Heart right ventricle (tissue), 16 donors: ENCODE results near the gene KRT76. TPM values are rescaled to one million over a fixed set of nuclear protein-coding genes. Genes with fewer than 3 reads are reported as not detected.

Experiments used
- ATAC-seq, 8 donors: fragments of 200-7000 bp; cut with Tn5 transposase; one replicate each; pipeline ENCODE4 v1.9.1; 2020; ENCODE audit warnings: mild to moderate bottlenecking in 8 of 8, moderate library complexity in 8 of 8, moderate number of reproducible peaks in 1 of 8
- DNase-seq, 2 donors: peaks; one replicate each; pipeline ENCODE4 v3.0.0-alpha.2; 2020
- H3K27ac ChIP-seq, 10 donors: fragments of 200-600 bp; sonication (generic) in 2 of 10; one replicate each; pipeline versions ENCODE4 v1.5.0 to v1.8.0; 2020 to 2022; ENCODE audit warnings: mild to moderate bottlenecking in 3 of 10
- H3K27me3 ChIP-seq, 7 donors: fragments of 200-600 bp; one replicate each; pipeline ENCODE4 v1.8.0; 2021 to 2022; ENCODE audit warnings: mild to moderate bottlenecking in 2 of 7
- H3K36me3 ChIP-seq, 9 donors: fragments of 200-600 bp; sonication (generic) in 1 of 9; one replicate each; pipeline versions ENCODE4 v1.5.0 to v1.8.0; 2020 to 2022; ENCODE audit warnings: mild to moderate bottlenecking in 2 of 9
- H3K4me1 ChIP-seq, 9 donors: fragments of 200-600 bp; sonication (generic) in 1 of 9; one replicate each; pipeline versions ENCODE4 v1.5.0 to v1.8.0; 2020 to 2022; ENCODE audit warnings: mild to moderate bottlenecking in 4 of 9
- H3K4me3 ChIP-seq, 10 donors: fragments of 200-600 bp; sonication (generic) in 2 of 10; one replicate each; pipeline versions ENCODE4 v1.5.0 to v1.8.0; 2020 to 2022; ENCODE audit warnings: mild to moderate bottlenecking in 7 of 10, moderate library complexity in 2 of 10
- H3K9me3 ChIP-seq, 11 donors: fragments of 200-600 bp in 10 of 11; sonication (generic) in 2 of 11; one replicate each; pipeline versions ENCODE4 v1.5.0 to v1.8.0; 2013 to 2022; ENCODE audit warnings: mild to moderate bottlenecking in 2 of 11, control low read depth in 1 of 11, moderate library complexity in 1 of 11
- WGBS, 2 donors: extraction: QIAGEN DNeasy Blood & Tissue Kit; methylation state at CpG; one replicate each; pipeline ENCODE4 v1.1.7; 2013; ENCODE audit warnings: inconsistent platforms in 1 of 2; 5-methylcytosine and 5-hydroxymethylcytosine counted together
- intact Hi-C, 10 donors: fragments of 100-400 bp; cut with DNase I; formaldehyde crosslinking; loops; one replicate each; pipeline versions ENCODE4 v1.11.1 to v1.14.2; 2022
- polyA plus RNA-seq, 2 donors: library from polyadenylated mRNA; stranded (reverse); fragments of 200-250 nt; gene quantifications; one replicate each; pipeline ENCODE4 v1.2.3, GENCODE V29; 2013
- total RNA-seq, 10 donors: library from RNA; stranded (reverse); fragmentation: NEBNext Ultra II Directional in 3 of 10; extraction: Animal tissue kit (Norgen Biotek cat#: 25700) in 3 of 10; gene quantifications; one replicate each; pipeline versions ENCODE4 v1.2.1 to v1.2.4, GENCODE V29; 2021 to 2023
- TF ChIP-seq, protein P1 (sequence below), 9 donors: fragments of 200-600 bp; sonication (generic) in 2 of 9; IDR thresholded peaks; one replicate each; pipeline versions ENCODE4 v1.5.0 to v1.8.0; 2021 to 2022; ENCODE audit warnings: antibody characterized with exemption in 9 of 9, mild to moderate bottlenecking in 5 of 9, moderate library complexity in 1 of 9
- donor health status: Arrhythmogenic right ventricular cardiomyopathy.
- donor health status: ischemic (EF 13 %, LVEDD 7.1; RV severe dilation, severe dysfunction).
- donor health status: healthy with polysubstance abuse.
- donor health status: DM: no; HTN: yes; CAD: no.
- donor health status: DM: no; HTN: no; CAD: no.
- donor health status: ischemic (EF 25% LVEDD 6.9; RV normal size, moderate dysfunction).
- donor health status: ischemic (EF 25% LVEDD 5.7; RV mildly dilated, moderate dysfunction).
- donor health status: healthy.
- donor health status: DM: yes; HTN: yes; CAD: no.
- donor health status: Ischemic cardiomyopathy.
- donor health status: ischemic (EF 35%, LVEDD 5.7; RV mildly dilated, moderate dysfunction).
- donor health status: nonischemic (EF 11% LVEDD 7.7; RV severe dilation, severe dysfunction).
- donor health status: DM: yes; HTN: yes; CAD: no.
- donor health status: PGD.
- donor health status: ischemic (EF 29% LVEDD 5.4; RV normal size, mild dysfunction).
- donor health status: nonischemic (EF 23%, LVEDD 6.1; RV moderate dilation, normal function).

The KRT76 gene
- total and polyA plus RNA-seq, 12 donors = not detected

DNA sequence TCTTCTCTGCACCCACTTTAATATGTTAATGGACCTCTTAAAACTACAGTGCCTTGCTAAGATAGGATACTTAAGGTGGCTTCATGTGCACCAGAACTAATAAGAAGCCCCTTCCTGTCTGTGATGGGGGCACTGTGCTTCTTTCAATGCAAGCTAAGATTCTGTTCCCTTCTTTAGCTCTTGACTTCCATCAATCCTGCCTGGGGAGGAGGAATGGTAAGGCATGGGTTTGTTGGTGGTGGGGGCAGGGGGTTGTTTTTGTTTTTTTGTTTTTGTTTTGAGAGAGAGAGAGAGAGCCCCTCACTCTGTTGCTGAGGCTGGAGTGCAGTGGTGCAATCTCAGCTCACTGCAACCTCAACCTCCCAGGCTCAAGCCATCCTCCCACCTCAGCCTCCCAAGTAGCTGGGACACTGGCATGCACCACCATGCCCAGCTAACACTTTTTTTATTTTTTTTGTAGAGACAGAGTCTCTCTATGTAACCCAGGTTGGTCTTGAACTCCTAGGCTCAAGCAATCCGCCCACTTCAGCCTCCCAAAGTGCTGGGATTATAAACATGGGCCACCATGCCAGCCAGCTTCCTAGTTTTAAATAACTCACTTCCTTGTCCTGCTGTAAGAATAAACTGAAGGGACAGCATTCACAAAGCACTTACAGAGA lies 23.2 kb upstream of the KRT76 start:
- intact Hi-C loops = no loop called here
- no peaks in the 10 kb centered on the region for H3K4me1 ChIP-seq
- 69 to 80% methylated on average over 1 of the region's 1 CpG for WGBS, 2 donors

DNA sequence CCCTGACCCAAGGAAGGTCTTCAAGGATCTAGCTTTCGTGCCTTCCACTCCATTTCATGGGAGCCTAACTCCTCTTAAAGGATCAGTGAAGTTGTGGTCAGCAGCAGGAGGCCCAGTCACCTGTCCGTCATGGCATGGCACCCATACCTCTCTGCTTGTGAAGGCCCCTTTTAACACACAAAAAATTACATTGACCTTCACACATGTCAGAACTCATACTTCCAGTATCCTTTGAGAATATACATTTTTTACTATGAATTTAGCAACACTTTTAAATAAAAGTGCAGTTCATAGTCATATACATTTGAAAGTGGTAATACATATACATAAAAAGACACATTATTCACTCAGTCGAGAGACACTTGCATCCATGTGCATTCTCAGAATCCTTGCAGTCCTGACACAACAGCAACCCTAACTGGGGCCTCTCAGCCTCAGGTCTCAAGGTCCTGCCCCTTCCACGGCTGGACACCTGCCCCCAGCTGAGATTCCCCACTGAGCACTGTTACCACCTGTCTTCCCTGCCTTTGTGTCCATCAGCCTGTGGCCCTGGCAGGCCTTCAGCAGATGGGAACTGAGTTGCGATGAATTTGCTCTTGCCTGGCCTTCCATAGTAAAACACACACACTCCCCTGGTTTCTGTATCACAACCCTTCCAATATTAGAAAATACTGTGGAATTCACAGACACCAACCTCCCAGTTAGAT lies 22.5 kb upstream of the KRT76 start:
- no peak overlapping the region for H3K4me3 ChIP-seq
- TF ChIP-seq, protein P1, sequence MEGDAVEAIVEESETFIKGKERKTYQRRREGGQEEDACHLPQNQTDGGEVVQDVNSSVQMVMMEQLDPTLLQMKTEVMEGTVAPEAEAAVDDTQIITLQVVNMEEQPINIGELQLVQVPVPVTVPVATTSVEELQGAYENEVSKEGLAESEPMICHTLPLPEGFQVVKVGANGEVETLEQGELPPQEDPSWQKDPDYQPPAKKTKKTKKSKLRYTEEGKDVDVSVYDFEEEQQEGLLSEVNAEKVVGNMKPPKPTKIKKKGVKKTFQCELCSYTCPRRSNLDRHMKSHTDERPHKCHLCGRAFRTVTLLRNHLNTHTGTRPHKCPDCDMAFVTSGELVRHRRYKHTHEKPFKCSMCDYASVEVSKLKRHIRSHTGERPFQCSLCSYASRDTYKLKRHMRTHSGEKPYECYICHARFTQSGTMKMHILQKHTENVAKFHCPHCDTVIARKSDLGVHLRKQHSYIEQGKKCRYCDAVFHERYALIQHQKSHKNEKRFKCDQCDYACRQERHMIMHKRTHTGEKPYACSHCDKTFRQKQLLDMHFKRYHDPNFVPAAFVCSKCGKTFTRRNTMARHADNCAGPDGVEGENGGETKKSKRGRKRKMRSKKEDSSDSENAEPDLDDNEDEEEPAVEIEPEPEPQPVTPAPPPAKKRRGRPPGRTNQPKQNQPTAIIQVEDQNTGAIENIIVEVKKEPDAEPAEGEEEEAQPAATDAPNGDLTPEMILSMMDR (IDR thresholded peaks at IDR 0.05) = no peak
- no peaks in the 10 kb centered on the region for H3K9me3 ChIP-seq
- WGBS, 2 donors = 76 to 81% methylated on average over 5 of the region's 5 CpGs
- no peak for ATAC-seq
- intact Hi-C loops = no loop called here
- no peak for DNase-seq
- H3K4me1 ChIP-seq = no peaks in the 10 kb centered on the region
- H3K36me3 ChIP-seq = no peaks in the 10 kb centered on the region
- no peak overlapping the region for H3K27ac ChIP-seq
- H3K27me3 ChIP-seq = peaks cover 0 to 6% (median 0%) of the 10 kb centered on the region in 7 donors

More for the DNA sequence above, 23.2 kb upstream of the KRT76 start:
- no peaks in the 10 kb centered on the region for H3K36me3 ChIP-seq
- H3K4me3 ChIP-seq = no peak overlapping the region
- TF ChIP-seq, protein P1 (IDR thresholded peaks at IDR 0.05) = no peak
- DNase-seq (no peak), ATAC-seq (no peak)
- H3K27me3 ChIP-seq = peaks cover 0 to 2% (median 0%) of the 10 kb centered on the region in 7 donors
- H3K27ac ChIP-seq = no peak overlapping the region
- H3K9me3 ChIP-seq = no peaks in the 10 kb centered on the region

DNA sequence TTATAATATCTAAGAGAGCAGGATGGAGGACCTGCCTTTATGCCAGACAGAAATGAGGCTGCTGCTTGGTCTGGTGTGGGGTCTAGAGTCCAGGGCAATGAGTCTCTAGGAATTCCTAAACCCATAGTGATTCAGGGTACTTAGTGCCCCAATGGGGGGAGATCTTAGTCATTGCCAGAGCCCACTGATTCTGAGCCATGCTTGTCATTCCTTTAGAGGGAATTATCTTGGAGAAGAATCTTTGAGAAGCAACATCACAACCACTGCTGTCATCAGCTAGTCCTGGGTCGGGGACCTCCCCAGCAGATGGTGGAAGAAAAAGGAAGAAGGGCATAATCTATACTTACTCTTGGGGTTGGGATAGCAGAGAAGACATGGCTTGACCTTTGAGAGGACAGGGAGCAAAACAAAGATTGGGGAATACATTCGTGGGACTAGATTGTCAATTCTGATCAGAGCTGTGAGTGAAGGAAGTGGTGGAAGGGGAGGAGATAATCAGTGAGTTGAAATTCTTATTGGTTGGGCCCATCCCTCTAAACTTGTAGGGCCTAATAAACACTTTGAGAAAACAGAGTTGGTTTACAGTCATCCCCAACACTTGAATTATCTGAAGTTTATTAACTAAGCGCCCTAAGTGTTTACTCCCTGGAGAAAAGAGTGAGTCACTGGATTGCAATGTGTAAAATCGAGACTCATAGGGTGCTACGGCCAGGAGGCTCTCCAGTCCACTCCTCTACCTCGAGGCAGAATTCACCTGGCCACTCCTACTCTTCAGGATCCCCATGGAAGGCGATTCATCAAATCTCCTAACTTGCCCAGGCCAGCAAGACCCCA lies 21.7 kb upstream of the KRT76 start:
- Histone ChIP-seq H3K9me3 (no peaks in the 10 kb centered on the region), H3K36me3 (no peaks in the 10 kb centered on the region)
- WGBS, 2 donors = 47 to 60% methylated on average over 7 of the region's 7 CpGs

More for the DNA sequence above, 21.7 kb upstream of the KRT76 start:
- Histone ChIP-seq H3K4me1 (no peaks in the 10 kb centered on the region), H3K4me3 (no peak overlapping the region), H3K27ac (no peak overlapping the region), H3K27me3 (peaks cover 0 to 14% (median under 1%) of the 10 kb centered on the region in 7 donors)
- DNase-seq (no peak), ATAC-seq (no peak)
- intact Hi-C loops = no loop called here
- TF ChIP-seq, protein P1 (IDR thresholded peaks at IDR 0.05) = no peak
